ENCODE data around the gene RPH3AL.

Gene RPH3AL

GRCh38 chr17:194828-195602 is 157.6 kb downstream of the RPH3AL start:
- no peak for DNase-seq

DNA sequence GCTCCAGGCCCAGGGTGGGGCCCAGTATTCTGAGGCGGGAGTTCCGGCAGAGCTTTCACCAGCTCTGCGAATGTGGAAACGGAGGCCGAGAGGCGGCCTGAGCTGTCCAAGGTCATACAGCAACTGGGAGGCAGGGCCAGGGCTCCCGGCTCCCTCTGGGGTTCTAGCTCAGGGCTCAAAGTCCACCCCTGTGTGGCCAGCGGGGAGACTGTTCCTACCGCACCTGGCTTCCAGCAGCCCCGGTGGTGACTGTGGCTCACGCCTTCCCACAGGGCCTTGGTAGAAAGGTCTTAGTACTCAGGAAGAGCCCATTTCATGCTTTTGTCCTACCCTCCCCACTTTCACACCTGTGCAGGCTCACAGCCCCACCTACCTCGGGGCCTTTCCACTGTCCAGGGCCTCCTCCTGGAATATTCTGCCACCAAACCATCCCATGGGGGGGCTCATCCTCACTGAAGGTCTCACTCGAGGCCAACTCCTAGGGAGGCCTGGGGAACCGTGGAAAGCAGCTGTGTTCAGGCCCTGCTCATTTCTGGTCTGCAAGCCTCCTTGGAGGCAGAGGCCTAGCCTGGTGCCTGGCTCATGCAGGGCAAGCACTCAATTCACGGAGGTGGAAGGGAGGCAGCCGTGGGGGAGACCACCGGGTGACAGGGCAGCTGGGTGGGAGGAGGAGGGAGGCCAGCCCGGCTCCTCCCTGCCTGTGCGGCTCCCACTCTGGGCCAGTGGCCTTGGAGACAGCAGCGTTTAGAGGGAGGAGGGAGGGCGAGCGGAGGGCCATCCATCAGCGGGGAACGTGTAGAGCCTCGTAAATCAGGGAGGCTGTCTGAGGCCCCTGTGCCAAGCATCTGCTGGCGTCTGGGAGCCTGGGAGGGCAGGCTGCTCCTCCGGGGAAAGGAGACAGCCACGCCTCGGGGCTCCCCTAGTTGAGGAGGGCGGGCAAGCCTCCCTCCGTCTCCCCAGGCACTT is 158.5 kb downstream of the RPH3AL start:
- DNase-seq = no peak

DNA sequence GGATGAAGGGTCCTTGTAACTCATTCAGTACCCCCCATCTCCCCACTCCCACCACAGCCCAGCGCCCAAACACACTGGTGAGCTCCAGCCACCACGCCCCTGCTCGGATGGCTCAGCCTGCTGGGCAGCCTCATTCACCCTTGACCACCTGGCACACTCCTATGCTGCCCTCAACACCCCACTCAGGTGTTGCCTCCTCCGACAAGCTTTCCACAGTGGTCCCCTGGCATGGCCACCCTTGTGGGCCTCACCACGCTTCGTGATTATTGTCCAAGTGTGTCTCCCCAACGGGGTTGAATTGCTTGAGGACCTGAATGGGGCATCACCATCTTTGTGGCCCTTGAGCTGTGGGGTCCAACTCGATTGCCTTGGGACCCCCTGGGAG is 159.2 kb downstream of the RPH3AL start:
- DNase-seq = no peak

- no peak for DNase-seq
These were observed 159.8 kb downstream of the RPH3AL start for GRCh38 chr17:192666-193425.

- DNase-seq = no peak
These were observed 163.2 kb downstream of the RPH3AL start for GRCh38 chr17:189444-189843.

DNA sequence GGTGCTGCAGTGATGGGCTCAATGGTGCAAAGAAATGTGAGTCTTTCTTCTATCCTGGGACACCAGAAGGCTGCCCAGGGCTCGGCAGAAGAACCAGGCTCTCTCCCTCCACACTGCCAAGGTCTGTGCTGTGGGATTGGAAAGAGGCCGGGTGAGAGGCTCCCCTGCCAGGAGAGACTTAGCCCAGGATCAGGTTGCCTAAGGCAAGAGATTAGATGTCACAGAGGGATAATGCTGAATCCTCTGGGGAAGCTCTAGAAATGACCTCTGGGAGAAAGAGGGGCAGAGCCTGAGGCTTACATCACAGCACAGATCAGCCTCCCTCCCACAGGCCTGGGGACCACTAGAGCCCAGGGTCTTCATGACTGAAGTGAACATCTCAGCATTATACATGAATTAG is 165.5 kb downstream of the RPH3AL start:
- DNase-seq = no peak

DNA sequence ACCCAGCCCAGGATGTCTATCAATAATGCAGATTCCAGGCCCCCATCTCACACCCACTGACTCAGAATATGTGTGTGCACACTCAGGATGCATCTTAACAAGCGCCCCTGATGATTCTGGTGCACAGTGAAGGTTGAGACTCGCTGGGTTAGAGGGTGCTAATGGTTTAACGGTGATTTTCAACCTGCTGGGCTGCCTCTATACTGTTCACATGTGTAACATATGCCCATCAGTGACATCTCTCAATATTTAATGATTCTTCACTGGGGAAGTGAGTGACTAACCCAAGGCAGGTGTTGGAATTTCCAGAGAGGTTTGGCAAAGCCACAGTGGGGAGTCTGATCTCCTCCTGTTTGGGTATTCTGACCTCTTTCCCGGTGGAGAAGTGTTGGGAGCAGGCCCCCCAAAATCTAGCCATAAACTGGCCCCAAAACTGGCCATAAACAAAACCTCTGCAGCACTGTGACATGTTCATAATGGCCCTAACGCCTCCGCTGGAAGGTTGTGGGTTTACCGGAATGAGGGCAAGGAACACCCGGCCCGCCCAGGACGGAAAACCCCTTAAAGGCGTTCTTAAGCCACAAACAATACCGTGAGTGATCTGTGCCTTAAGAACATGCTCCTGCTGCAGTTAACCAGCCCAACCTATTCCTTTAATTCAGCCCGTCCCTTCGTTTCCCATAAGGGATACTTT is 167.0 kb downstream of the RPH3AL start:
- no peak for DNase-seq

DNA sequence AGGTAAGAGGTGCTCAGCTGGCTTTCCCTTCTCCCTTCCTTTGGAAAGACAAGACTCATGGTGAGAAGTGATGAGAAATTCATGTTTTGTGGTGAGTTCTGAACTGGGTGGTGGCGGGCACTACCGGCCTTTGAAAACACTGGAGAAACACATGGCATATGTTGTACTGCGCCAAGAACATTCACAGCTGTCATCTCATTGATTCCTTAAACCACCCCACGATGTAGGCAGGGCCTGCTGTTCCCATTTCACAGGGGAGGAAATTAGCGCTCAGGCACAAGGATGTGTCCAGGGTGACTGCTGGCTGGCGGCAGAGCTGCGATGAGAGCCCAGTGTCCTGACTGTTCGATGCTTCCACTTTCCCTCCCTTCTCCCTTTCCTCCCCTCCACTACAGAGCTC is 169.6 kb downstream of the RPH3AL start:
- no peak for DNase-seq

GRCh38 chr17:182050-182751 is 170.4 kb downstream of the RPH3AL start:
- DNase-seq = peak; percentile 48

DNA sequence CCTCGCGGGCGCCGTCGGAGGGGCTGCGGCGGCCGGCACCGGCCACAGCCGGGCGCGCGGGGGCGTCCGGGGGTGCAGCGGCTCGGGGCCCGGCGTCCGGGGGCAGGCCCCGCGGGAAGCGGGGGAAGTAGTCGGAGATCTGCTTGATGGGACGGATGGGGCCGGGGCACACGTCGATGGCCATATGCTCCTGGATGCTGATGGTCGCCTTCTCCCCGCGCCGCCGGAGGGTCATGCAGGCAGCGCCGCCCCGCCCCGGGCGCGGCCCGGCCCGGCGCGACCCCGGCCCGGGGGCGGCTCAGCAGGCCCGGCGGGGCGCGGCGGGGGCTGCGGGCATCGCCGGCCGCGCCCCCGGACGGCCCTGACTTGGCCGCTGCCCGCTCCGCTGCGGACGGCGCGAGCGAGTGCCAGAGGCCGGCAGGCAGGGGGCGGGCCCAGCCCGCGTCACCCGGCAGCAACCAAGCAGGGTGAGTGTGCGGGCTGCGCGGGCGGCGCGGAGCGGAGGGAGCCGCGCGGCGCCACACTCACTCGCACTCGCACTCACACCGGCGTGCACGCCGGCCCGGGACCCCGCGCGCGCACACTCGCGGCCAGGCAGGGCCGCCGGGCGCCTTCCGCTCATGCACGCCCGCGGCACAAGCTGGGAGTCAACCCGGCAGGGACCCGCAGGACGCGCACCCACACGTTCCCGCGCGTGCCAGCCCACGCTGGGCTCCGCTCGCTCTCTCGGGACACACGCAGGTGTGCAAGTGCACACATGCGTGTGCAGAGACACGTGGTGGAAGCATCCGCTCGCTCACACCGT is 171.2 kb downstream of the RPH3AL start, which contains the start of gene DOC2B:
TSS of gene DOC2B (minus strand) at position 406 of the 805 bp plus-strand sequence. CDS start at position 235, 171 bp downstream.
- peak; percentile 58 for DNase-seq

GRCh38 chr17:180381-181244 is 172.0 kb downstream of the RPH3AL start:
- peak; percentile 42 for DNase-seq

- no peak for DNase-seq
These were observed 172.7 kb downstream of the RPH3AL start for GRCh38 chr17:179781-180380.

GRCh38 chr17:179066-179432 is 173.6 kb downstream of the RPH3AL start:
- no peak for DNase-seq

DNA sequence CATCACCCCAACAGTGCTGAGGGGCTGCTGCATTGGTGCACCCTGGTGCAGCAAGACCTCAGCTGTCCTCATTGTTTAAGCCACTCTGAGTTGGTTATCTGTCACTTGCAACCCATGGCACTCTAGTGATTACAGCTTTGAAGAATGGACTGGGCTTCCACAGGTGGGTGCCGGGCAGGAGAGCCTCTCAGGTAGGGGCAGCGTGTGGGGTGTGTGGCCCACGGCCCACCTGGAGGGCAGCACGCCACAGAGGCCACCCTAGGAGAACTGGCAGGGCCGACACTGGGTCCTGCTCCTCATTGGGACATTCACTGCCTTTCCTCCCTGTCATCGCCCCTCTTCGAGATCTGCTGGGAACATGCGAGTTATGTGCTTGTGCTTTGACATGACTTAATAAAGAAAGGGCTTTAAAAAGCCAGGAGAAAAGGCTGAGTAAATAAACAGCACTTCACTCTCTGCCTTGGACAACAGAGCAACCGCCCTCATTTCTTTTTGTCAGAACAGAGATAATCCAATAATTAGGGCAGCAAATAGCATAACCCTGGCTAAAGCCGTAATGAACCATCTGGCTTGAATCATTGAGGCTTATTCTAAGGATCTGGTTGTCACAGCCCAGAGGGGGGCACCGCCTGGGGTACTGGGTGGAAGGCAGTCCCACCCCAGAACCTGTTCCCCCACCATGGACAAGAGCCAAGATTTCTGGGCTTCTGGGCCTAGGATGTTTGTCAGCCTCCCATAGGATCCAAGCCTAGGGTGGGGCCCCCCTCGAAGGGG is 174.1 kb downstream of the RPH3AL start:
- DNase-seq = no peak

DNA sequence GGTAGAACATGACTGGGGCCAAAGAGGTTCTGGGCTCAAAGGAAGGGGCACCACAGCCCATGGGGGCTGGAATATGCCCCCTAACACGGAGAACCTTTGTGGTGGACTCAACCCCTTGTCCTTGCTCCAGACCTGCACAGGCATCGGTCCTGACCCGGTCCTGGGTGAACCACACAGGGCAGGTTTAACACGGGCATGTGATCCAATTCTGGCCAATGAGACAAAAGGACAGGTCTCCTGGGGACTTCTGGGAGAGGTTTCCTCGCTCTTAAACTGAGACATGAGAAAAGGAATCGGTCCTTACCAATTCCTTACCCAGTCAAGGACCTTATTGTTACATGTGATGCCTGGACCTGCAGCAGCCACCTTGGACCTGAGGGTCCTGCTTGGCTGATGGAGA is 174.8 kb downstream of the RPH3AL start:
- no peak for DNase-seq

DNA sequence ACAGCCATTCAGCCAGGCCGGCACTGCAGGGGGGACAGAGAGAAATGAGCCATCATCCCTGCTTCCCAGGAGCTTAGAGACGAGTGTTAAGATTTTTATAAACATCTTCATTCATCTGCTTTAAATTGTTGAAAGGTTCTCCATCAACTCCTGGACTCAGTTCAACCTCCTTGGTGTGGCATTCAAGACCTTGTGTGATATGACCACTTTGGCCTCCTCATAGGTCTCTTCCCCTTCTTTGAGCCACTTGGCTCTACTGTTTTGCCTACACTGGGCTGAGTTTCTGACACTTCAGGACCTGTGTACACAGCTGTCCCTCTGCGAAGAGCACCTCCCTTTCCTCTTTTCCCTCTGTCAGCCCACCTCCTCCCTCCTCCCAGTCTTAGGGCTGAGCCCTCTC is 175.5 kb downstream of the RPH3AL start:
- DNase-seq = peak; percentile 33

GRCh38 chr17:173166-173911 is 179.3 kb downstream of the RPH3AL start:
- DNase-seq = no peak

- no peak for DNase-seq
These were observed 180.2 kb downstream of the RPH3AL start for GRCh38 chr17:172401-172800.
